Esophagus muscularis mucosa (tissue), 3 donors: ENCODE measurements around the gene SECISBP2.

ENCODE experiments used
- POLR2A ChIP-seq: fragments of 450-650 bp; IDR thresholded peaks from one replicate; pipeline ENCODE4 v1.6.1; 2017; ENCODE audit warnings: antibody characterized with exemption, moderate library complexity, mild to moderate bottlenecking, low read depth
- POLR2AphosphoS5 ChIP-seq, 2 donors: sonication (generic); formaldehyde crosslinking; IDR thresholded peaks; one replicate each; pipeline ENCODE4 v1.6.1; 2017; ENCODE audit warnings: antibody characterized with exemption in 2 of 2
- TF ChIP-seq, protein P1 (sequence below), 3 experiments: fragments of 200-600 bp in 2 of 3; fragments of 450-650 bp in 1 of 3; sonication (generic) in 2 of 3; IDR thresholded peaks; one replicate each; pipeline ENCODE4 v1.5.1; 2017 to 2019; ENCODE audit warnings: antibody characterized with exemption in 3 of 3, mild to moderate bottlenecking in 2 of 3, moderate library complexity in 1 of 3

DNA sequence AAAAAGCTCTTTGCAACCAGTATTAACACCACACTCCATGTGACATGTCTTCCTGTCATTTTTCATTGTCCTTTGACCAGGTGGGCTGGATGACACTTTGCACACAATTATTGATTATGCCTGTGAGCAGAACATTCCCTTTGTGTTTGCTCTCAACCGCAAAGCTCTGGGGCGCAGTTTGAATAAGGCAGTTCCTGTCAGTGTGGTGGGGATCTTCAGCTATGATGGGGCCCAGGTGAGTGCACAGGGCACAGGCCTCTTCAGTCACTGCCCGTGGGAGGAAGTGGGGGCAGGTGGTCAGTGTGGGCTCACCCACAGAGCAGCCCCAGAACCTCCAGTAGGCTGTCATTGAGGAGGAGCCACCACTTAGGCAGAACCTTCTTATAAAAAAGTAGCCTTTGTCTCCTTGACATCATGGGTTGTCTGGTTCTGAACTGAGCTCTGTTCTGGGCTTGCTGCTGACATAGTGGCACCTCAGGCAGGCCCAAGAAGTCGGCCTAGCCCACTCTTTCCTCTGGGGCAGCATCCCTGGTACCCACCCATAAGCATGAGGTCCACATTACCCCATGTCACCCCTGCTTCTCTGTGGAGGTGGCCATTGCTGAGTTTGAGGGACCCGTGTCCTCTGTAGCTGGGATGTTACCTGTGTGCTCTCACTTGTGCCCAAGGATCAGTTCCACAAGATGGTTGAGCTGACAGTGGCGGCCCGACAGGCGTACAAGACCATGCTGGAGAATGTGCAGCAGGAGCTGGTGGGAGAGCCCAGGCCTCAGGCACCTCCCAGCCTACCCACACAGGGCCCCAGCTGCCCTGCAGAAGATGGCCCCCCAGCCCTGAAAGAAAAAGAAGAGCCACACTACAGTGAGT is 39.3 kb downstream of the SECISBP2 start:
- TF ChIP-seq POLR2A (no peak), POLR2AphosphoS5 (IDR thresholded peaks at IDR 0.05) (no peak)
- TF ChIP-seq, protein P1, sequence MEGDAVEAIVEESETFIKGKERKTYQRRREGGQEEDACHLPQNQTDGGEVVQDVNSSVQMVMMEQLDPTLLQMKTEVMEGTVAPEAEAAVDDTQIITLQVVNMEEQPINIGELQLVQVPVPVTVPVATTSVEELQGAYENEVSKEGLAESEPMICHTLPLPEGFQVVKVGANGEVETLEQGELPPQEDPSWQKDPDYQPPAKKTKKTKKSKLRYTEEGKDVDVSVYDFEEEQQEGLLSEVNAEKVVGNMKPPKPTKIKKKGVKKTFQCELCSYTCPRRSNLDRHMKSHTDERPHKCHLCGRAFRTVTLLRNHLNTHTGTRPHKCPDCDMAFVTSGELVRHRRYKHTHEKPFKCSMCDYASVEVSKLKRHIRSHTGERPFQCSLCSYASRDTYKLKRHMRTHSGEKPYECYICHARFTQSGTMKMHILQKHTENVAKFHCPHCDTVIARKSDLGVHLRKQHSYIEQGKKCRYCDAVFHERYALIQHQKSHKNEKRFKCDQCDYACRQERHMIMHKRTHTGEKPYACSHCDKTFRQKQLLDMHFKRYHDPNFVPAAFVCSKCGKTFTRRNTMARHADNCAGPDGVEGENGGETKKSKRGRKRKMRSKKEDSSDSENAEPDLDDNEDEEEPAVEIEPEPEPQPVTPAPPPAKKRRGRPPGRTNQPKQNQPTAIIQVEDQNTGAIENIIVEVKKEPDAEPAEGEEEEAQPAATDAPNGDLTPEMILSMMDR (IDR thresholded peaks at IDR 0.05) = no peak
